Measurements from ENCODE around the gene HTR3D.
"Not testable (repeated sequence)": the region's sequence is repeated elsewhere in the genome, so short reads cannot be mapped to it uniquely, and the experiment has no call there.

The HTR3D gene

DNA sequence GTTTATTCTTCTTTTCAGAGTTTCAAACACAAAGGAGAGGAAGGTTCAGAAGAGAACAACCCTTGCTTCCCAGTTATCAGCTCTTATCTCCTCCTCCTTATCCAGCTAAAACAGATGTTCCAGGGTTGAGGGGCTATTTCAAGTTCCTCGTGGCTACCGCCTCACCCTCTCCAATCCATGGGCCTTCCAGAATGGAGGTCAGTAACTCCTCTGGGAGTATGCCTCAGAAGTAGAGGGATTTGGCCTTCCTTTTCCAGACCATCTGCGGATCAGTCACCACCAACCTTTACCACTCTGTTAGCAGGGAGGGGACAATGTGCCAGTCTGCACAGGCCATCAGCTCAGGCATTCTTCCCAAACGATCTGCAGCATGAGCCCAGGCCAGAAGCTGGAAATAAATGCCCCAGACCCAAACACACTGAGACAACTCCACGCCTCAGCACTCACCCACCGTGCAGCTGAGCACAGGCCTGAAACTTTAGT lies 36.1 kb downstream of the HTR3D start:
- no peak for DNase-seq (ENCODE audit: low spot score)

- no peak for DNase-seq (ENCODE audit: low spot score)
Observed at GRCh38 chr3:184068344-184068743, 36.8 kb downstream of the HTR3D start.

DNA sequence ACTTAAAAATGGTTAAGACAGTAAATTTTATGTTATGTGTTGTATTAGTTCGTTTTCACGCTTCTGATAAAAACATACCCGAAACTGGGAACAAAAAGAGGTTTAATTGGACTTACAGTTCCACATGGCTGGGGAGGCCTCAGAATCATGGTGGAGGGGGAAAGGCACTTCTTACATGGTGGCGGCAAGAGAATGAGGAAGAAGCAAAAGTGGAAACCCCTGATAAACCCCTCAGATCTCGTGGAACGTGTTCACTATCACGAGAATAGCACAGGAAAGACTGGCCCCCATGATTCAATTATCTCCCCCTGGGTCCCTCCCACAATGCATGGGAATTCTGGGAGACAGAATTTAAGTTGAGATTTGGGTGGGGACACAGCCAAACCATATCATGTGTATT lies 39.6 kb downstream of the HTR3D start:
- not testable (repeated sequence) for DNase-seq (ENCODE audit: low spot score)

DNA sequence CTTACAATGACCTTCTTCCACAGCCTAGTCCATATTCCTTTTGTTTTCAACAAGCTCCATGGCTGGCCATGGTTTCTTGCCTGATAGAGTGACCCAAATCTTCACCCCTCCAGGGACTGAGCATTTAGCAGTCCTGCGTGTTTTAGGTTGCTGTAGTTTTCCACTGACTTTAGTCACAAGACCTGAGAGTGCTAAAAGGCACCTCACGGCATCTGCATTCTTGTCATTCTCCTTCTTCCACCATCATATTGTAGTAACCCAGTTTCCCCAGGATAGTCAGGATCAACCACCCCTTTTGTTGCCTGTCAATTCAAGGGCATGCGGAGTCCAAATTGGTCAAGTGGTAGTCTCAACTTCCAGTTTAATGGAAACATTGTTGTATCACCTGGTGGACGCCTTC lies 42.1 kb downstream of the HTR3D start:
- no peak for DNase-seq (ENCODE audit: low spot score)

DNA sequence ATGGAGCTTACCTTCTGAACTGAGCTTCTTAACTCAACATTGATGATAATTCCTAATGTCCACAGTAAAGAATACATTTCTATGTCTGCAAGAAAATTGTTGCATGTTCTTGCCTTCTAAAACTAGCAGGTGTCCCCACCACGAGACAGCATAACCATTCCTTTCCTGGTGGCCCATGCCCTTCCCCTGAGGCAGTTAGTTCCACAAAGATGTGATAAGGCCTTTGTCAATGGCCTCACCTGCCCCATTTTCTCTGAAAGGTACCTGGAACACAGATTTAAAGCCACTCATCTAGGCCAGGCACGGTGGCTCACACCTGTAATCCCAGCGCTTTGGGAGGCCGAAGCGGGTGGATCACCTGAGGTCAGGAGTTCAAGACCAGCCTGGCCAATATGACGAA lies 44.4 kb downstream of the HTR3D start:
- no peak for DNase-seq (ENCODE audit: low spot score)

DNA sequence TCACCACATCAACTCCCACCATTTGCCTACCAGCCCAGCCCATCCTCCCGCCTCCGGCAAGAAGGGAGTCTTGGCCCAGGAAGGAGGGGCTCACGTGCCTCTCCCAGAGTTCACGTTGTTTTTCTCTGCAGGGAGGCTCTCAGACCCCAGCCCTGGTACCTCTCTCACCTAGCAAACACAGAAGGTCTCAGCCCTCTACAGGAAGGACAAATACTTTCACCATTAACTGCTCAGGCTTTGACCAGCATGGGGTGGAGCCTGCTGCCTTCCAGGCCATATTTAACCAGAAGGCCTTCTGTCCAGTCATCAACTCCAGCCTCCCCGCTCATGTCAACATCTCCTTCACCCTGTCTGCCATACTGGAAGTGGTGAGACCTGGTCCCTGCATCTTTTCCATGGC lies 46.3 kb downstream of the HTR3D start:
- DNase-seq (ENCODE audit: low spot score) = no peak

DNA sequence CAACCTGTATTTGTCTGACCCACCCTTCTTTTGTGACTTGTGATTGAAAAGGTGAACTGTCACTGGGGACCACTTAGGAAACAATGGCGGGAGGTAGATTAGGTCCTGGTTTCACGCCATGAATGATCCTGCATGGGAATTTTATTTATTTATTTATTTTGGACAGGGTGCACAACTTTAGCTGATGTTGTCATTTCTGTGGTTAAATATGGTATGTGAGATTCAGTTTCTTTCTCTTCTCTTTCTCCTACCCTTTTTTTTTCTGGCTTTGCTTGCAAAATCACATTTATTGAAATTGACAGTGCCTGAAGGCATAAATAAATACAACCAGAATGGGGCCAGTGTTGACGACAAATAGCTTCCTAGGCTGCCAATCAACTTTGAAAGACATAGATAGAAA lies 47.3 kb downstream of the HTR3D start:
- DNase-seq (ENCODE audit: low spot score) = no peak

- DNase-seq (ENCODE audit: low spot score) = no peak
Observed at GRCh38 chr3:184081116-184081830, 49.7 kb downstream of the HTR3D start.

DNA sequence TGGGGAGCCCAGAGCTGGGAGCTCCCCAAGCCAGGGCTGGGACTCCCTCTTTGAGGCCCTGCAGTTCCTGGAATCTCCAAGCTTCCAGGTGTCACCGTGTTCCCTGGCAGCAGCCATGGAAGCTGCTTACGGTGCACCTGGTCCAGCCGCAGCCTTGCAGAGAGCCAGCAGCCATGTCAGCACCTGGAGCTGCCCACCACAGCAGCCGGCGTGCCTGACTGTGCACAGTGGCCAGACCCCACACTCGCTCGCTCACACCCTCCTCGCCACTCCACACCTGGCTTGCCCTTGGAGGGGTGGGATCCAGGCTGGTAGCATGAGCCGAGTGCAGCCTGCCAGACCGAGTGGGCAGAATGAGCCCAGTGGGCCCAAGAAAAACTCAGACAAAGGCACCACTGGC lies 50.5 kb downstream of the HTR3D start:
- no peak for DNase-seq (ENCODE audit: low spot score)

DNA sequence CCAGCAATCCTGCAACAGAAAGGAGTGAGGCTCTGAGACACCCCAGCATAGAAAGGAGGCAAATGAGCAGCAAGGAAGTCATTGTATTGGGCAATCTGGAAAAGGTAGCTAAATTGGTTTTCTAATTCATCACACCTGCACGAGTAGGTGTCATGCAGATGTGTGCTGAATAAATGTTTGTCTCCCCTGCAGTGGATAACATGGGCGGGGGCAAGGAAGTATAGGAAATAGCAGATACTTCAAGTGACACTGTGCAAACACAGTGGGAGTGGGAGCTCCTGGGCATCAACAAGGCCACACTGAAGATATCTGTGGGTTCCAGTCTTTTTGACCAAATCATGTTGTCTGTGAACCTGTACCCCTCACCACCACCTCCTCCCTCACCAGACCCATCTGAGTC lies 50.9 kb downstream of the HTR3D start:
- DNase-seq (ENCODE audit: low spot score) = no peak

- DNase-seq (ENCODE audit: low spot score) = no peak
Observed at GRCh38 chr3:184085389-184085852, 53.9 kb downstream of the HTR3D start.
